ENCODE results near the gene NUMB. TPM values are rescaled to one million over a fixed set of nuclear protein-coding genes. Genes with fewer than 3 reads are reported as not detected.

NUMB gene
- total RNA-seq, 1 experiment from 2014 or later: 42.0 TPM

DNA sequence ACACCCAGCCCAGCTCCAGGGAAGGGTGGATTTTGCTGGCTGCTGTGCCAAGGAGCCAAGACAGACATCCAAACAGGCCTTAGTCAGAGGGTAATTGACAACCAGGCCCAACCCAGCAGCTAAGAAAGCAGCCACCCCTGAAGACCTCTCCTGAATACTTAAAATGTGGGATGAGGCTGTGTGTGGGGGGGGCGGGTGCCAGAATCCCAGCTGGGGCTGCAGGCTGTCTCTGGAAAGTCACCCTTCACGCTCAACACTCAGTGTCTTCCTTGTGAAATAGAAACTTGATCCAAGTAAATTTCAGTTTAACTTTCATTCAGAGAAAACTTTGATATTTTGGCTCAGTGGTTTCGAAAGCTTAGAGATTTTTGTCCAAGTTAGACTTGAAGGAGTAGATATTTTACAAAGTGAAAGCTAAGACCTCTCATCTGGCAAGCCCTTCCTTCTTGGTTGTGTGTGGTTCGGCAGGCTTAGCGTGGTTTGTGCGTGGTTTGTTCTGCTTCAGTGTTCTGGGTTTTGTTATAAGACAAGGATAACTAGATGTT is 215.9 kb downstream of the NUMB start (continued):
- TF ChIP-seq GRHL2 (CRISPR knock-in tag; IDR thresholded peaks at IDR 0.05; ENCODE audit: insufficient replicate concordance, severe bottlenecking): no peak

DNA sequence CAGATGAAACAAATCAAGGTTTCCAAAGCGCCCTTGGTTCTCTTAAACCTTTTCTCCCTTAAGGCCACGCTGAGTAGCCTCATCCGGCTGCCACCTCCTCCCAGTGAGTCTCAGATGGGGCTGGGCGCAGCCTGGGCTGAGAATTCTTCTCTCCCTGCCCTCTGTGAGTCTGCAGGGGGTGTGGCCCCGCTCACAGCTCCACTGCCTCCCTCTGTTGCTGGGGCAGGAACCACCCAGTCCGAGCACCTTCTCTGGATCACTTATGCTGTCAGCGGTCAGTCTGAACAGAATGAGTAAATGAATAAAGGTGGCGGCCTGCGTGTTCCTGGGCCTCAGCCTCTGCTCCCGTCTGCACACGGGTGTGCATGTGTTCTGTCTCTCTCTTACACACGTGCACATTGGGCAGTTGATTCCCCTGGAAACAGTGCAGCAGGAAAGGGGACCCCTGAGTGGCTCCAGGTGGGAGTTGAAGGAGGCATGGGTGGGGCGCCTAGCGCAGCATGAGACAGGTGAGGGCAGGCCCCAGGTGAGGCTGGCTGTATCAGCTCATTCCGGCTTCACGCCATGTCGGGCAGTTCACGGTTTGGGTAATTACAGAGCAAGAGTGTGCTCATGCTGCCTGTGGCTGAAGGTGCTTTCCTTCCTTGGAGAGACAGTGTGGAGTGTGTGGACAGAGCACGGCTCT is 216.7 kb downstream of the NUMB start:
- peak; percentile 5 for ATAC-seq
- no peaks in the 10 kb centered on the region; the same call in 1 of the 2 replicates for H3K36me3 Mint-ChIP-seq
- no peak overlapping the region for H3K4me3 Mint-ChIP-seq
- ChIA-PET CTCF (interaction anchor here (1.4 to 2.2 kb wide), 2 partner anchors 9 to 43 kb away, joined by 6 read pairs; no protein-coding TSS in a partner anchor), POLR2A (interaction anchor here (0.6 kb wide), 1 partner anchor 338 kb away, joined by 4 read pairs; no protein-coding TSS in a partner anchor)
- TF ChIP-seq, protein P1, sequence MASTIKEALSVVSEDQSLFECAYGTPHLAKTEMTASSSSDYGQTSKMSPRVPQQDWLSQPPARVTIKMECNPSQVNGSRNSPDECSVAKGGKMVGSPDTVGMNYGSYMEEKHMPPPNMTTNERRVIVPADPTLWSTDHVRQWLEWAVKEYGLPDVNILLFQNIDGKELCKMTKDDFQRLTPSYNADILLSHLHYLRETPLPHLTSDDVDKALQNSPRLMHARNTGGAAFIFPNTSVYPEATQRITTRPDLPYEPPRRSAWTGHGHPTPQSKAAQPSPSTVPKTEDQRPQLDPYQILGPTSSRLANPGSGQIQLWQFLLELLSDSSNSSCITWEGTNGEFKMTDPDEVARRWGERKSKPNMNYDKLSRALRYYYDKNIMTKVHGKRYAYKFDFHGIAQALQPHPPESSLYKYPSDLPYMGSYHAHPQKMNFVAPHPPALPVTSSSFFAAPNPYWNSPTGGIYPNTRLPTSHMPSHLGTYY (CRISPR knock-in tag; IDR thresholded peaks at IDR 0.05): no peak
- no peak for TF ChIP-seq ZNF263 (CRISPR knock-in tag; IDR thresholded peaks at IDR 0.05; ENCODE audit: low read depth)
- TF ChIP-seq ZNF416 (CRISPR knock-in tag; IDR thresholded peaks at IDR 0.05): no peak
- TF ChIP-seq MYBL2 (CRISPR knock-in tag; IDR thresholded peaks at IDR 0.05): no peak
- TF ChIP-seq, protein P2, sequence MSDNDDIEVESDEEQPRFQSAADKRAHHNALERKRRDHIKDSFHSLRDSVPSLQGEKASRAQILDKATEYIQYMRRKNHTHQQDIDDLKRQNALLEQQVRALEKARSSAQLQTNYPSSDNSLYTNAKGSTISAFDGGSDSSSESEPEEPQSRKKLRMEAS (CRISPR knock-in tag; IDR thresholded peaks at IDR 0.05): no peak
- TF ChIP-seq GABPB1 (CRISPR knock-in tag; IDR thresholded peaks at IDR 0.05): no peak
- TF ChIP-seq, protein P3, sequence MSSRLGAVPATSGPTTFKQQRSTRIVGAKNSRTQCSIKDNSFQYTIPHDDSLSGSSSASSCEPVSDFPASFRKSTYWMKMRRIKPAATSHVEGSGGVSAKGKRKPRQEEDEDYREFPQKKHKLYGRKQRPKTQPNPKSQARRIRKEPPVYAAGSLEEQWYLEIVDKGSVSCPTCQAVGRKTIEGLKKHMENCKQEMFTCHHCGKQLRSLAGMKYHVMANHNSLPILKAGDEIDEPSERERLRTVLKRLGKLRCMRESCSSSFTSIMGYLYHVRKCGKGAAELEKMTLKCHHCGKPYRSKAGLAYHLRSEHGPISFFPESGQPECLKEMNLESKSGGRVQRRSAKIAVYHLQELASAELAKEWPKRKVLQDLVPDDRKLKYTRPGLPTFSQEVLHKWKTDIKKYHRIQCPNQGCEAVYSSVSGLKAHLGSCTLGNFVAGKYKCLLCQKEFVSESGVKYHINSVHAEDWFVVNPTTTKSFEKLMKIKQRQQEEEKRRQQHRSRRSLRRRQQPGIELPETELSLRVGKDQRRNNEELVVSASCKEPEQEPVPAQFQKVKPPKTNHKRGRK (CRISPR knock-in tag; IDR thresholded peaks at IDR 0.05; ENCODE audit: borderline replicate concordance): no peak
- no peak for TF ChIP-seq NR3C1 (CRISPR knock-in tag; conservative IDR thresholded peaks at IDR 0.05; ENCODE audit: low read depth)
- no peak for TF ChIP-seq TCF7 (CRISPR knock-in tag; IDR thresholded peaks at IDR 0.05; ENCODE audit: low read depth)
- TF ChIP-seq, protein P4, sequence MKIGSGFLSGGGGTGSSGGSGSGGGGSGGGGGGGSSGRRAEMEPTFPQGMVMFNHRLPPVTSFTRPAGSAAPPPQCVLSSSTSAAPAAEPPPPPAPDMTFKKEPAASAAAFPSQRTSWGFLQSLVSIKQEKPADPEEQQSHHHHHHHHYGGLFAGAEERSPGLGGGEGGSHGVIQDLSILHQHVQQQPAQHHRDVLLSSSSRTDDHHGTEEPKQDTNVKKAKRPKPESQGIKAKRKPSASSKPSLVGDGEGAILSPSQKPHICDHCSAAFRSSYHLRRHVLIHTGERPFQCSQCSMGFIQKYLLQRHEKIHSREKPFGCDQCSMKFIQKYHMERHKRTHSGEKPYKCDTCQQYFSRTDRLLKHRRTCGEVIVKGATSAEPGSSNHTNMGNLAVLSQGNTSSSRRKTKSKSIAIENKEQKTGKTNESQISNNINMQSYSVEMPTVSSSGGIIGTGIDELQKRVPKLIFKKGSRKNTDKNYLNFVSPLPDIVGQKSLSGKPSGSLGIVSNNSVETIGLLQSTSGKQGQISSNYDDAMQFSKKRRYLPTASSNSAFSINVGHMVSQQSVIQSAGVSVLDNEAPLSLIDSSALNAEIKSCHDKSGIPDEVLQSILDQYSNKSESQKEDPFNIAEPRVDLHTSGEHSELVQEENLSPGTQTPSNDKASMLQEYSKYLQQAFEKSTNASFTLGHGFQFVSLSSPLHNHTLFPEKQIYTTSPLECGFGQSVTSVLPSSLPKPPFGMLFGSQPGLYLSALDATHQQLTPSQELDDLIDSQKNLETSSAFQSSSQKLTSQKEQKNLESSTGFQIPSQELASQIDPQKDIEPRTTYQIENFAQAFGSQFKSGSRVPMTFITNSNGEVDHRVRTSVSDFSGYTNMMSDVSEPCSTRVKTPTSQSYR (CRISPR knock-in tag; IDR thresholded peaks at IDR 0.05): no peak
- peaks cover 31% of the 10 kb centered on the region for H3K4me1 Mint-ChIP-seq
- no peaks in the 10 kb centered on the region for H3K9me3 Mint-ChIP-seq
- no peak overlapping the region for H3K27ac Mint-ChIP-seq
- no peak for DNase-seq (ENCODE audit: low spot score)
- peaks cover 29% of the 10 kb centered on the region for H3K27me3 Mint-ChIP-seq (ENCODE audit: low read depth)

DNA sequence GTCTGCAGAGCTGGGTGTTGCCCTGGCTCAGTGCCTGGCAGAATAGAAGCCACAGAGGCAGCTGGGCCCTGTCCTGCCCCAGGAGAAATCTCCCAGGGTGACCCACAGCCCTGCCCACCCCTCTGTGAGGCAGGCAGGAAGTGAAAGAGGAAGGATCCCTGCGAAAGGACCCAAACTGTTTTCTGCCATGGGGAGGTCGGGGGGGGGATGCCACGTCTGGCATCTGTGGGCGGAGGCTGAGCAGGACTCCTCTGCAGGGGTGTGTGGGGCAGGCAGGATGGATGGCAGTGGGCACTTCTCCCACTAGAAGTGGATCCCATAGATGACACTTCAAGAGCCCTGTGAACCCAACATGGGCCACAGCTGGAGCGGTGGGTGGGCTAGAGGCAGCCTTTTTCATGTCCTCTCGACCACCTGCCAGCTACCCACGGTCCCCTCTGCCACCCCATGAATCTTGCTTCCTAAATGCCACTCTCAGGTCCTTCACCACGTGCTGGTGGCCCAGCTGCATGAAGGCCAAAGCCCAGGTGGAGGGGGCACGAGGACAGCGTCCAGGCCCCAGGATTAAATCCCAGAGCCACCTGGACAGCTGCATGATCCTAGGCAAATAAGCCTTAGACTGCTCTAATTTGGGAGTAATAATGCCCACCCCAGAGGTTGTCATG is 217.4 kb downstream of the NUMB start:
- Mint-ChIP-seq H3K27me3 (ENCODE audit: low read depth) (peaks cover 35% of the 10 kb centered on the region), H3K4me3 (no peak overlapping the region)

More for the DNA sequence above, 217.4 kb downstream of the NUMB start:
- DNase-seq (ENCODE audit: low spot score) (no peak), ATAC-seq (no peak)
- CTCF ChIA-PET: interaction anchor here (0.6 to 2.2 kb wide), 3 partner anchors 9 to 43 kb away, joined by 6 read pairs; no protein-coding TSS in a partner anchor
- Mint-ChIP-seq H3K27ac (no peak overlapping the region), H3K36me3 (no peaks in the 10 kb centered on the region; the same call in 1 of the 2 replicates), H3K9me3 (no peaks in the 10 kb centered on the region), H3K4me1 (peaks cover 35% of the 10 kb centered on the region)
- POLR2A ChIA-PET: no interaction called here
- TF ChIP-seq, protein P5, sequence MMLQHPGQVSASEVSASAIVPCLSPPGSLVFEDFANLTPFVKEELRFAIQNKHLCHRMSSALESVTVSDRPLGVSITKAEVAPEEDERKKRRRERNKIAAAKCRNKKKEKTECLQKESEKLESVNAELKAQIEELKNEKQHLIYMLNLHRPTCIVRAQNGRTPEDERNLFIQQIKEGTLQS (CRISPR knock-in tag; conservative IDR thresholded peaks at IDR 0.05): no peak
- no peak for TF ChIP-seq ZNF423 (CRISPR knock-in tag; IDR thresholded peaks at IDR 0.05)

Measured in WTC11 (cell line).